ENCODE measurements around the gene CHCHD6. TPM values are rescaled to one million over a fixed set of nuclear protein-coding genes. Genes with fewer than 3 reads are reported as not detected.

The CHCHD6 gene
- total RNA-seq, 4 donors from 2014 or later = 13.4 to 22.0 (median 16.1) TPM

- no peaks in the 10 kb centered on the region for H3K4me1 ChIP-seq
- no peaks in the 10 kb centered on the region for H3K36me3 ChIP-seq
- WGBS = 94% methylated on average over 9 of the region's 10 CpGs
- TF ChIP-seq POLR2A (IDR thresholded peaks at IDR 0.05) = no peak
- no peak overlapping the region for H3K27ac ChIP-seq
- H3K9me3 ChIP-seq = no peaks in the 10 kb centered on the region
- peak in 1 of 2 donors; percentile 32 for DNase-seq (ENCODE audit: low spot score in 2 of 2)
- no peak overlapping the region for H3K4me3 ChIP-seq
- H3K27me3 ChIP-seq = no peaks in the 10 kb centered on the region
Measured at GRCh38 chr3:126836220-126836860, 132.3 kb downstream of the CHCHD6 start.

GRCh38 chr3:126837773-126838172 lies 133.7 kb downstream of the CHCHD6 start:
- DNase-seq (ENCODE audit: low spot score in 2 of 2) = peak in 1 of 2 donors; percentile 72
- no peaks in the 10 kb centered on the region for H3K27me3 ChIP-seq
- no peak overlapping the region for H3K27ac ChIP-seq
- no peak overlapping the region for H3K4me3 ChIP-seq
- H3K36me3 ChIP-seq = no peaks in the 10 kb centered on the region
- H3K4me1 ChIP-seq = no peaks in the 10 kb centered on the region
- TF ChIP-seq POLR2A (IDR thresholded peaks at IDR 0.05) (no peak), CTCF (IDR thresholded peaks at IDR 0.05) (no peak), EP300 (IDR thresholded peaks at IDR 0.05) (no peak), POLR2AphosphoS5 (IDR thresholded peaks at IDR 0.05) (no peak)
- WGBS = 84% methylated on average over 4 of the region's 4 CpGs
- H3K9me3 ChIP-seq = no peaks in the 10 kb centered on the region

GRCh38 chr3:126845920-126846715 lies 142.1 kb downstream of the CHCHD6 start:
- Histone ChIP-seq H3K36me3 (no peaks in the 10 kb centered on the region), H3K4me1 (no peaks in the 10 kb centered on the region), H3K27me3 (no peaks in the 10 kb centered on the region), H3K27ac (no peak overlapping the region), H3K9me3 (no peaks in the 10 kb centered on the region), H3K4me3 (no peak overlapping the region)
- 81% methylated on average over 2 of the region's 2 CpGs for WGBS
- DNase-seq (ENCODE audit: low spot score in 2 of 2) = no peak
- TF ChIP-seq CTCF (IDR thresholded peaks at IDR 0.05) (no peak), POLR2AphosphoS5 (IDR thresholded peaks at IDR 0.05) (no peak), EP300 (IDR thresholded peaks at IDR 0.05) (no peak), POLR2A (IDR thresholded peaks at IDR 0.05) (no peak)

GRCh38 chr3:126847061-126847460 lies 143.0 kb downstream of the CHCHD6 start:
- no peak overlapping the region for H3K27ac ChIP-seq
- no peaks in the 10 kb centered on the region for H3K4me1 ChIP-seq
- no peaks in the 10 kb centered on the region for H3K9me3 ChIP-seq
- H3K27me3 ChIP-seq = no peaks in the 10 kb centered on the region
- H3K36me3 ChIP-seq = no peaks in the 10 kb centered on the region
- 100% methylated on average over 3 of the region's 3 CpGs for WGBS
- H3K4me3 ChIP-seq = no peak overlapping the region
- no peak for TF ChIP-seq CTCF (IDR thresholded peaks at IDR 0.05)
- TF ChIP-seq EP300 (IDR thresholded peaks at IDR 0.05) = no peak
- no peak for TF ChIP-seq POLR2A (IDR thresholded peaks at IDR 0.05)
- no peak for TF ChIP-seq POLR2AphosphoS5 (IDR thresholded peaks at IDR 0.05)
- no peak for DNase-seq (ENCODE audit: low spot score in 2 of 2)

GRCh38 chr3:126848991-126849390 lies 145.0 kb downstream of the CHCHD6 start:
- Histone ChIP-seq H3K36me3 (no peaks in the 10 kb centered on the region), H3K9me3 (no peaks in the 10 kb centered on the region), H3K4me1 (no peaks in the 10 kb centered on the region), H3K27me3 (no peaks in the 10 kb centered on the region), H3K27ac (no peak overlapping the region), H3K4me3 (no peak overlapping the region)
- no peak for TF ChIP-seq POLR2AphosphoS5 (IDR thresholded peaks at IDR 0.05)
- TF ChIP-seq CTCF (IDR thresholded peaks at IDR 0.05) = no peak
- TF ChIP-seq EP300 (IDR thresholded peaks at IDR 0.05) = no peak
- TF ChIP-seq POLR2A (IDR thresholded peaks at IDR 0.05) = no peak
- WGBS = 87% methylated on average over 6 of the region's 6 CpGs
- DNase-seq (ENCODE audit: low spot score in 2 of 2) = peak in 1 of 2 donors; percentile 37
